ENCODE results near the gene ZNF285.
"Not testable (repeated sequence)": the region's sequence is repeated elsewhere in the genome, so short reads cannot be mapped to it uniquely, and the experiment has no call there.

ZNF285 gene

GRCh38 chr19:44401139-44402115 is at the start of gene ZNF285:
Gene ZNF285 (minus strand): TSS chr19:44401608. CDS start chr19:44397213, 4,395 bp downstream.
- peak; percentile 93 for DNase-seq (ENCODE audit: low read depth)
- H3K4me3 ChIP-seq (ENCODE audit: low read depth, low read length), result peak within 1 kb of the TSS; percentile 68

GRCh38 chr19:44447916-44448674 is 46.7 kb upstream of the ZNF285 start, which contains the start of gene ZNF229:
Gene ZNF229 (minus strand): TSS chr19:44448472. CDS start chr19:44442847, 5,625 bp downstream.
- DNase-seq (ENCODE audit: low read depth), result peak; percentile 83
- H3K4me3 ChIP-seq (ENCODE audit: low read depth, low read length), result peak within 1 kb of the TSS; percentile 76

- no peak overlapping the region for H3K4me3 ChIP-seq (ENCODE audit: low read depth, low read length)
- DNase-seq (ENCODE audit: low read depth), result no peak
Observed at GRCh38 chr19:44438441-44438840, 37.0 kb upstream of the ZNF285 start.

GRCh38 chr19:44435441-44435840 is 34.0 kb upstream of the ZNF285 start:
- H3K4me3 ChIP-seq (ENCODE audit: low read depth, low read length), result no peak overlapping the region
- no peak for DNase-seq (ENCODE audit: low read depth)

- no peak overlapping the region for H3K4me3 ChIP-seq (ENCODE audit: low read depth, low read length)
- no peak for DNase-seq (ENCODE audit: low read depth)
Observed at GRCh38 chr19:44430956-44431355, 29.5 kb upstream of the ZNF285 start.

GRCh38 chr19:44415553-44415952 is 14.1 kb upstream of the ZNF285 start:
- H3K4me3 ChIP-seq (ENCODE audit: low read depth, low read length); DNase-seq (ENCODE audit: low read depth): not testable (repeated sequence)

GRCh38 chr19:44389268-44389667 is 12.1 kb downstream of the ZNF285 start:
- DNase-seq (ENCODE audit: low read depth); H3K4me3 ChIP-seq (ENCODE audit: low read depth, low read length): not testable (repeated sequence)

- no peak overlapping the region for H3K4me3 ChIP-seq (ENCODE audit: low read depth, low read length)
- DNase-seq (ENCODE audit: low read depth), result no peak
Observed at GRCh38 chr19:44374789-44375188, 26.6 kb downstream of the ZNF285 start.

GRCh38 chr19:44371815-44372480 is 29.5 kb downstream of the ZNF285 start:
- no peak for DNase-seq (ENCODE audit: low read depth)
- no peak overlapping the region for H3K4me3 ChIP-seq (ENCODE audit: low read depth, low read length)

GRCh38 chr19:44367024-44367423 is 34.4 kb downstream of the ZNF285 start:
- H3K4me3 ChIP-seq (ENCODE audit: low read depth, low read length), result no peak overlapping the region
- DNase-seq (ENCODE audit: low read depth), result no peak

- peak; percentile 69 for DNase-seq (ENCODE audit: low read depth)
- H3K4me3 ChIP-seq (ENCODE audit: low read depth, low read length), result peak within 1 kb of the TSS; percentile 65
Observed at GRCh38 chr19:44356383-44357111, 44.9 kb downstream of the ZNF285 start, which contains the start of gene ZNF112. Gene ZNF112 (minus strand): TSS chr19:44356680. CDS start chr19:44340539, 16,141 bp downstream.

GRCh38 chr19:44346556-44346955 is 54.9 kb downstream of the ZNF285 start:
- no peak for DNase-seq (ENCODE audit: low read depth)

GRCh38 chr19:44345959-44346358 is 55.4 kb downstream of the ZNF285 start:
- no peak for DNase-seq (ENCODE audit: low read depth)

More at GRCh38 chr19:44346556-44346955, 54.9 kb downstream of the ZNF285 start:
- no peak overlapping the region for H3K4me3 ChIP-seq (ENCODE audit: low read depth, low read length)

GRCh38 chr19:44344255-44344654 is 57.2 kb downstream of the ZNF285 start:
- H3K4me3 ChIP-seq (ENCODE audit: low read depth, low read length), result no peak overlapping the region
- no peak for DNase-seq (ENCODE audit: low read depth)

More at GRCh38 chr19:44345959-44346358, 55.4 kb downstream of the ZNF285 start:
- no peak overlapping the region for H3K4me3 ChIP-seq (ENCODE audit: low read depth, low read length)

GRCh38 chr19:44341794-44342193 is 59.6 kb downstream of the ZNF285 start:
- no peak for DNase-seq (ENCODE audit: low read depth)
- no peak overlapping the region for H3K4me3 ChIP-seq (ENCODE audit: low read depth, low read length)

GRCh38 chr19:44334639-44335038 is 66.8 kb downstream of the ZNF285 start:
- DNase-seq (ENCODE audit: low read depth); H3K4me3 ChIP-seq (ENCODE audit: low read depth, low read length): not testable (repeated sequence)
